NT2/D1 (cell line): ENCODE results near the gene ATE1.

Source experiments
- DNase-seq: peaks from one replicate; pipeline ENCODE4 v3.0.0-alpha.2; 2011; ENCODE audit warnings: low read depth, low spot score
- H3K27me3 ChIP-seq: 2 replicates; pipeline ENCODE4 v1.6.0; 2011; ENCODE audit warnings: mild to moderate bottlenecking; ENCODE audit not compliant: insufficient read length, insufficient read depth
- H3K36me3 ChIP-seq: 2 replicates; pipeline ENCODE4 v1.6.1; 2011; ENCODE audit warnings: mild to moderate bottlenecking, low read length, mixed read lengths; ENCODE audit not compliant: insufficient read depth, insufficient read length
- H3K4me1 ChIP-seq: 2 replicates; pipeline ENCODE4 v1.5.1; 2011; ENCODE audit not compliant: insufficient read depth, insufficient read length
- H3K4me3 ChIP-seq: 2 replicates; pipeline ENCODE4 v1.5.1; 2011; ENCODE audit warnings: low read depth; ENCODE audit not compliant: insufficient read length
- H3K9ac ChIP-seq: 2 replicates; pipeline ENCODE4 v1.6.0; 2011; ENCODE audit warnings: low read depth; ENCODE audit not compliant: insufficient read length
- H3K9me3 ChIP-seq: 2 replicates; pipeline ENCODE4 v1.5.1; 2011; ENCODE audit warnings: mild to moderate bottlenecking, low read length; ENCODE audit not compliant: insufficient read depth
- SUZ12 ChIP-seq: IDR thresholded peaks from 2 replicates; pipeline ENCODE4 v1.6.1; 2011; ENCODE audit not compliant: insufficient read length, insufficient read depth; ENCODE audit errors: extremely low read depth
- YY1 ChIP-seq: IDR thresholded peaks from 2 replicates; pipeline ENCODE4 v1.6.1; 2011; ENCODE audit not compliant: insufficient read length, insufficient read depth
- ZNF274 ChIP-seq: IDR thresholded peaks from 2 replicates; pipeline ENCODE4 v1.6.1; 2011; ENCODE audit warnings: mild to moderate bottlenecking, low read depth, low read length

ATE1 gene

DNA sequence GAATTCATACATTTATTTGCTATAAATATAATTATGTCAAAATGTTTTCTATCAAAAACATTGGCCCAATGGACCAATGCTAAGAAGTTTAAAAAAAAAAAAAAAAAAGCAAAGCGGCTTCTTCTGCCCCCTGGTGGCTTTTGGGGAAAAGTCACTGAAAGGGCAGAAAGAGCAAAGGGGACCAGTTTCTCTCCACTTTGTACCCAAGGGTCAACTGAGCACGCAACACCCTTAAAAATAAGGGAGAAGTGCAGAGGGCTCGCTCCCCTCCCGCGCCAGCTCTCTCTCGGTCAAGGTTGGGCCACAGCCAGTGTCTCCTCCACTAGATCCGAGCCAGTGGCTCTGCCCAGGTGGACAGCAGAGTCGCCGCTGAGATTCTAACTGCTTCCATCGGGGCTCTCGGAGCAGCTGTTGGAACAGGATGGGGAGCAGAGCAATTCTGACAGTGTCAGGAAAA, 193.2 kb downstream of the ATE1 start:
- TF ChIP-seq YY1 (no peak), ZNF274 (no peak), SUZ12 (no peak)
- Histone ChIP-seq H3K9me3 (no peaks in the 10 kb centered on the region), H3K9ac (no peak overlapping the region), H3K4me1 (peaks cover 4% of the 10 kb centered on the region), H3K4me3 (no peak overlapping the region), H3K27me3 (no peaks in the 10 kb centered on the region), H3K36me3 (no peaks in the 10 kb centered on the region)
- DNase-seq: no peak

- Histone ChIP-seq H3K9ac (no peak overlapping the region), H3K27me3 (no peaks in the 10 kb centered on the region), H3K4me3 (no peak overlapping the region), H3K9me3 (no peaks in the 10 kb centered on the region), H3K4me1 (peaks cover 4% of the 10 kb centered on the region), H3K36me3 (no peaks in the 10 kb centered on the region)
- peak; percentile 39 for DNase-seq
- TF ChIP-seq YY1 (no peak), ZNF274 (no peak), SUZ12 (no peak)
These were observed 195.0 kb downstream of the ATE1 start for GRCh38 chr10:121732656-121733445.

DNA sequence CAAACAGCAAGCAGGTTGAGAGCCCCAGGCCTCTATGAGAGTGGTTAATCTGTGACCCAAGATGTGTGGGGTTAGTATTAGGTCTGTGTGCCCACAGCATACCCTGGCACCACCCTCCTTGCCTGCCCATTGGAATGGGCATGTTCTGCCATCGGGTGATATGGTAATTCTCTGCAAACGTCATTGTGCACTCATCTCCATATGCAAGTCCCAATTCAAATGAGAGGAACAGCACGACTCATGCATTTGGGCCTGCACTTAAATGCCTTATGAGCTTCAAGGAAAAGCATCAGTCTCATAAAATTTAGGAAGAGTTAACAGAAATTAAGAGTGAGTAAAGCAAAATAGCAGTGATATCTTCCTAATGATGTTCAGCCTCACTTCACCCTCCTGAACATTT, 195.7 kb downstream of the ATE1 start:
- H3K27me3 ChIP-seq: no peaks in the 10 kb centered on the region
- DNase-seq: no peak
- TF ChIP-seq ZNF274 (no peak), SUZ12 (no peak), YY1 (no peak)
- no peaks in the 10 kb centered on the region for H3K9me3 ChIP-seq
- no peak overlapping the region for H3K4me3 ChIP-seq
- no peaks in the 10 kb centered on the region for H3K36me3 ChIP-seq
- H3K4me1 ChIP-seq: peaks cover 4% of the 10 kb centered on the region
- H3K9ac ChIP-seq: no peak overlapping the region

- TF ChIP-seq ZNF274: no peak
- no peak for TF ChIP-seq SUZ12
- no peak for TF ChIP-seq YY1
These were observed 203.5 kb downstream of the ATE1 start for GRCh38 chr10:121724282-121724681.

GRCh38 chr10:121722665-121723064, 205.2 kb downstream of the ATE1 start:
- peaks cover 2% of the 10 kb centered on the region for H3K4me1 ChIP-seq
- no peaks in the 10 kb centered on the region for H3K36me3 ChIP-seq
- no peaks in the 10 kb centered on the region for H3K27me3 ChIP-seq
- no peak for DNase-seq
- H3K4me3 ChIP-seq: no peak overlapping the region
- TF ChIP-seq SUZ12: no peak
- H3K9ac ChIP-seq: no peak overlapping the region
- no peaks in the 10 kb centered on the region for H3K9me3 ChIP-seq

More at GRCh38 chr10:121724282-121724681, 203.5 kb downstream of the ATE1 start:
- no peak overlapping the region for H3K4me3 ChIP-seq
- DNase-seq: no peak
- H3K27me3 ChIP-seq: no peaks in the 10 kb centered on the region
- no peaks in the 10 kb centered on the region for H3K9me3 ChIP-seq
- no peak overlapping the region for H3K9ac ChIP-seq
- peaks cover 2% of the 10 kb centered on the region for H3K4me1 ChIP-seq
- no peaks in the 10 kb centered on the region for H3K36me3 ChIP-seq

- Histone ChIP-seq H3K4me1 (peaks cover 2% of the 10 kb centered on the region), H3K4me3 (no peak overlapping the region), H3K27me3 (no peaks in the 10 kb centered on the region), H3K9me3 (no peaks in the 10 kb centered on the region), H3K36me3 (no peaks in the 10 kb centered on the region), H3K9ac (no peak overlapping the region)
- no peak for DNase-seq
- TF ChIP-seq ZNF274 (no peak), YY1 (no peak), SUZ12 (no peak)
These were observed 206.6 kb downstream of the ATE1 start for GRCh38 chr10:121721257-121721656.

DNA sequence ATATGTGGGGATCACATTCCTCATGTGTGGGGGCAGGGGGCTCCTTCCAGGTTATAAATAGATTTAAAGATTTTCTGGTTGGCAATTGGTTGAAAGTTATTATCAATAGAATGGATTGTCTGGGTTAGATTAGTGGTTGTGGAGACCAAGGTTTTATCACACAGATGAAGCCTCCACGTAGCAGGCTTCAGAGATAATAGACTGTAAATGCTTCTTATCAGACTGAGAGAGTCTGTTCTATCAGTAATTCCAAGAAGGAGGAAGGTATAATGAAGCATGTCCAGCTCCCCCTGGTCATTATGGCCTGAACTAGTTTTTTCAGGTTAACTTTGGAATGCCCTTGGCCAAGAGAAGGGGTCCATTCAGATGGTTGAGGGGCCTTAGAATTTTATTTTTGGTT, 211.9 kb downstream of the ATE1 start:
- H3K9ac ChIP-seq: no peak overlapping the region
- TF ChIP-seq SUZ12: no peak
- no peak for TF ChIP-seq YY1
- TF ChIP-seq ZNF274: no peak

DNA sequence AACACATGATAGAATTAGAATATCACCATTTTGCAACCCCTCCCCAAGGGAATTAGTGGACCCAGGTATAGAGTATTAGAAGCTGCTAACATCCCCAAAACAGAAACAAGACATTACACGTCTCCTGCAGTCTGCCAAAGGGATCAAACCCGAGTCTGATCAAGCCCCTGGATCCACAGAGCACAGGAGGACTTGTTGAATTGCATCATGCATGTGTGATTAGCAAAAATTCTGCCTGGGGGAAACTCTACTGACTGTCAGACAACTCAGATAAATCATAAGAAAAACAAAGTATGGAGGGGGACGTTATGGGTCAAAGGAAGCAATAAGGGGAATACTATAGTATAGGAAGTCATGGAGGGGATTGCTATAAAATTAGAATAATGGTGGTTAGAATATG, 212.8 kb downstream of the ATE1 start:
- peaks cover 4% of the 10 kb centered on the region for H3K4me1 ChIP-seq
- no peak for TF ChIP-seq ZNF274
- TF ChIP-seq YY1: no peak
- TF ChIP-seq SUZ12: no peak
- no peak for DNase-seq
- no peaks in the 10 kb centered on the region for H3K36me3 ChIP-seq
- peaks cover 14% of the 10 kb centered on the region; the same call in 1 of the 2 replicates for H3K9me3 ChIP-seq
- no peak overlapping the region for H3K4me3 ChIP-seq
- H3K9ac ChIP-seq: no peak overlapping the region
- no peaks in the 10 kb centered on the region for H3K27me3 ChIP-seq

More for the DNA sequence above, 211.9 kb downstream of the ATE1 start:
- H3K9me3 ChIP-seq: peaks cover 14% of the 10 kb centered on the region; the same call in 1 of the 2 replicates
- no peak for DNase-seq
- H3K4me3 ChIP-seq: no peak overlapping the region
- H3K4me1 ChIP-seq: peaks cover under 1% of the 10 kb centered on the region
- H3K27me3 ChIP-seq: no peaks in the 10 kb centered on the region
- H3K36me3 ChIP-seq: no peaks in the 10 kb centered on the region
